GM19438 (cell line): Measurements from ENCODE around the gene C1orf210.

ENCODE experiments used
- ATAC-seq: cut with Tn5 transposase; IDR thresholded peaks from one replicate; pipeline ENCODE4 v1.9.1; 2021; ENCODE audit warnings: low read depth; ENCODE audit not compliant: unreplicated experiment

Gene C1orf210

GRCh38 chr1:43312663-43313515, 27.5 kb upstream of the C1orf210 start:
- no peak for ATAC-seq

GRCh38 chr1:43312212-43312623, 26.8 kb upstream of the C1orf210 start:
- ATAC-seq = no peak

DNA sequence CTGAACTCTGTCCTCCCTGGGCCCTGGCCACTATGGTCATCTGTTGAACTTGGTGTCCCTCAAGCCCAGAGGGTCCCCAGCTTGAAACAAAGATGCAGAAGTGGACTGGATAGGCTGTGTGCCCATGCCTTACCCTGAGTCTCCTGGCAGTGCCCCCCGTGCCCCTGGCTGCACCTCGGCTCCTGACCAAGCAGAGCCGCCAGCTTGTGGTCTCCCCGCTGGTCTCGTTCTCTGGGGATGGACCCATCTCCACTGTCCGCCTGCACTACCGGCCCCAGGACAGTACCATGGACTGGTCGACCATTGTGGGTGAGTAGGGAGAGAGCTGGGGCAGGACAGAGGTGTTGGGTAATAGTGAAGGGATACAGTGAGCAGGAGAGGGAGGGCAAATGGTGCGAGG, 26.1 kb upstream of the C1orf210 start:
- no peak for ATAC-seq

- no peak for ATAC-seq
Observed at GRCh38 chr1:43309405-43310025, 24.1 kb upstream of the C1orf210 start.

- ATAC-seq = no peak
Observed at GRCh38 chr1:43308635-43309404, 23.4 kb upstream of the C1orf210 start.

GRCh38 chr1:43307458-43308158, 22.2 kb upstream of the C1orf210 start:
- no peak for ATAC-seq

- no peak for ATAC-seq
Observed at GRCh38 chr1:43306688-43307457, 21.5 kb upstream of the C1orf210 start.

DNA sequence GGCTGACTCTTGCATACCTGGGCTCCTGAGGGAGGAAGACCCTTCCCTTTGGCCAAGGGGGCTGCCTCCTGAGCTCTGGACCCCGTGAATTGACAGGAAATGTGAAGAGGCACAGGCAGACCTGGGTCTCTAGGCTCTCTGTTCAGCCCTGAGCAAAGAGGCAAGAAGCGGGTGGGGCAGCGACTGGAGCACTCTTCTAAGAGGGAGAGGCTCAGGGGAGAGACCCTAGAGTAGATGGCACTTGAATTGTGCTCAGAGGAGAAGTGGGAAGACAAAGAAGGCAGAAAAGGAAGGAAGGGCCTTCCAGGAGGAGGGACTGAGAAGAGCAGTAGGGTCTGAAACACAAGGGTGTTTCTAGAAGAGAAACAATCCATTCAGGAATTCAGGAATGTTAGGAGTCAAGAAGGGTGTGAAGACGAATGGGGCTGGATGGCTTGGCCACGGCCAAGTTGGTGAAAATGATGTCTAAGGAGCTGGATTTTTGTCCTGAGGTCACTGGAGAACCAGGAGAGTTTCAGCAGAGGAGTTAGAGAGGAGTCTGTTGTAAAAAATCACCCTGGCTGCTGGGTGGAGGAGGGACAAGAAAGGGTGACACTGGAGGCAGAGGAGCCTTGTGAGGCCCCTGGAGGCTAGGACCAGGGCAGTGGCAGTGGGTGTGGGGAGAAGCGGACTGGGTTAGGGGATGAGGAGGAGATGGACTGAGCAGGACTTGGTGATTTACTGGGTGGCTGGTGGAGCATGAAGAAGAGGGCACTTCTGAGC, 20.7 kb upstream of the C1orf210 start:
- ATAC-seq = no peak

DNA sequence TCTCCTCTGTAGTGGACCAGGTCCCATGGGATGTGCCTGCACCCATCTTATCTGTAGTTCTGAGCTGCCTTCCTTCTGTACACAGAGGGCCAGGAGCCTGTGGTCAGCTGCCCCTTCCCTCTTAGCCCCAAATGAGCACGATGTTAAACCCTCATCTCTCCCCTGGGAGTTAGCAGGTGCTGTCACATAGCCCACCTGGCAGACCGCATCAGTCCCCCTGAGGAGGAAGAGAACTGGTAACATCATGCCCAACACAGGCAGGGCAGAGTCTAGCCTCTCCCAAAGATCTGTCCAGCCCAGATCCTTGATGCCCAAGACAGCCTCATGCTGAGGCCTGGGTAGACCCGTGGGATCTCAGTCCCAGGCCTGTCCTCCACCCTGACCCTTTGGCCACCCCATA, 20.1 kb upstream of the C1orf210 start:
- ATAC-seq = no peak

DNA sequence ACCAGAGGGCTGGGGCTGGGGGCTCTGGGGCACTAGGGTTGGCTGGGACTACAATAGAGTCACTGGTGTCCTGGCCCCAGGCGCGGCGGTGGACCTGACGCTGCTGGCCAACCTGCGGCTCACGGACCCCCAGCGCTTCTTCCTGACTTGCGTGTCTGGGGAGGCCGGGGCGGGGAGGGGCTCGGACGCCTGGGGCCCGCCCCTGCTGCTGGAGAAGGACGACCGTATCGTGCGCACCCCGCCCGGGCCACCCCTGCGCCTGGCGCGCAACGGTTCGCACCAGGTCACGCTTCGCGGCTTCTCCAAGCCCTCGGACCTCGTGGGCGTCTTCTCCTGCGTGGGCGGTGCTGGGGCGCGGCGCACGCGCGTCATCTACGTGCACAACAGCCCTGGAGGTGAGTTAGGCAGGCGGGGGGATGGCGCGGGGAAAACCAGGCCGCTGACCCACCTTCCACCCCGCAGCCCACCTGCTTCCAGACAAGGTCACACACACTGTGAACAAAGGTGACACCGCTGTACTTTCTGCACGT, 19.5 kb upstream of the C1orf210 start:
- ATAC-seq = no peak

DNA sequence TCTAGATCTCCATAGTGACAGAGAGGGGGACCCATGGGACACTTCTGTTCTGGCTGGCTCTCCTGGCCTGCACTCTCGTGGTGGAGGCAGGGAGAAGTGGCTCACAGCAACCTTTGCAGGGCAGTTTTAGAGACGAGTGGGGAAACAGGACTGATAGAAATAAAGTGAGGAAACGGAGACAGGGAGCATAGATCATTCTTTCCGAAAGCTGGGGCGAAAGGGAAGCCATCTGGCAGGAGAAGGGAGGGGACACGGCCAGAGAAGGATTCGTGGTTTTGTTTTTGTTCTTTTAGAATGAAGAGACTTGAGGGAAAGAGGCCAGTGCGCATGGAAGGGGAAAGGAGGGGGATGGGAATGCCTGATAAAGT, 18.9 kb upstream of the C1orf210 start:
- no peak for ATAC-seq

DNA sequence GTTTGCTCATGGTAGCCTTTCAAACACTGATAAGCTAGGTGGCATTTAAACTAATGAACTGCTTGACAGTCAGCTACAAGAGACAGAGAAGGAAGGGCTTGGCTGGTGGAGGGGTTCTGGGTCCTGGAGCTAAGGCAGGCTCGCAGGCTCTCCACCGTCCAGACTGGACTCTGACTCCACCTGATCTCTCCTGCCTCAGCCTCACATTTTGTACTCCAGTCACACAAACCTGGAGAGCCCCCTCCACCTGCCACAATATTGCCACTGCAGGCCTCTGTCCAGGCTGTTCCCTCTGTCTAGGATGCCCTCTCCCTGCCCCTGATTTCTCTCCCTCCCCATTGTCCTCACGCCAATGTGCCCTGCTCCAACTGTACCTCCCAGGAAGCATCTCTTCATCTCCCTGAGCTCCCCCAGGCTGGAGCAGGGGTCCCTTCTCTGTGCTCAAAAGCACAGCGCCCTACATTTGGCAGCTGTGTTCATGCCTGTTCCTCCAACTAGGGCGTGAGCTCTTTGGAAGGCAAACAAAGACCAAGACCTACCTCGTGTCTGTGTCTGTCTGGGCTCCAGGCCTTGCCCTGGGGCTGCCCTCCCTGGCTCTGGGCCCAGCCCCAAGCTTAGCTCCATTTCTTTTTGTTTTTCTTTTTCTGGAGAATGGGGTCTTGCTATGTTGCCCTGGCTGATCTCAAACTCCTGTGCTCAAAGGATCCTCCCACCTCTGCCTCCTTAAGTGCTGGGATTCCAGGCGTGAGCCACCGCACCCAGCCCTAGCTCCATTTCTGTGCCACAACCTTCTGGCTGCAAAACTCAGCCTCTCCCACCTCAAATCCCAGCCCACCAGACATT, 18.3 kb upstream of the C1orf210 start:
- no peak for ATAC-seq

DNA sequence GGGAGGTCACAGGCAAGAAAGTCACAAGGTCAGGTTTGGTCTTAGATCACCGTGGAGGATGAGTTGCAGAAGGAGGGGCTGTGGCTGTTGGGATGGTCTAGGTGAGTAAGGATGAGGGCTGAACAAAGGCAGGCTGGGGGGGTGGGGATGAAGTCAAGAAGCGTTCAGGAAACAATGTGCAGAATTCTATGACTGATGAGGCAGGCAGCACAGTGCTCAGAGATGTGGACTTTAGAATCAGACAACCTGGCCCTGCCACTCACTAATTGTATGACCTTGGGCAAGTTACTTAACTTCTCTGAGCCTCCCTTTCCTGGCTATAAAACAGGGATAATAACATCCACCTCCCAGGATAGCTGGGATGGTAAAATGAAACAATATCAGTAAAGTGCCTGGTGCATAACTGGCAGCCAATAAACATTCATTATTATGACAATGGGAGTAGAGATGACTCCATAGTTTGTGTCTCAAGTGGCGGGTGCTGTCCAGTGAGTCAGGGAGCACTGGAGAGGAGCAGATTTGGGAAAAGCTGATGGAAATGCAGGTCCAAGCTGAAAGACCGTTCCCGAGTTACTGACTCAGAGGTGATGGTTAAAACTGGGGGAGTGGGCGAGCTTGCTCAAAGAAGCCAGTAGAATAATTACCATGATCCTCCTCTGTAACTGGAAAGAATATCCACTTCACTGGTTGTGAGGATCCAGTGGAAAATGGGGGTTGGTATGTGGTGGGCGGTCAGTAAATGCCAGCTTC, 17.5 kb upstream of the C1orf210 start:
- ATAC-seq = no peak

DNA sequence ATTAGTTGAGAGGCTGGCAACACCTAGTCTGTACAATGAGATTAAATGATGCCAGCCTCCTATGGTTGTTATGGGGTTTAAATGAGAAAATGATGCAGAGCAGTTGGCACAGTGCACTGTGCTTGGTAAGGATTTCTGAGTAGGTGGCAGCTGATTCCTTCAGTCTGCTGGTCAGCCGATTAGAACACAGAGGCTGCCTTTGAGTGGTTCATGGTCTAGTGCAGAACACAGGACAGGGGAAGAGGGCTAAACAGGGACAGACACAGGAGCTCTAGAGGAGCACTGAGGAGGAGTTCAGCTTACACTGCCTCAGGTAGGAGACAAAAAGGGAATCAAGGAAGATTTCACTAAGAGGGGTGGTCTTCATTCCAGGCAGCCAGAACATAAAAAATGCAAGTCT, 16.8 kb upstream of the C1orf210 start:
- no peak for ATAC-seq

- ATAC-seq = no peak
Observed at GRCh38 chr1:43300378-43301094, 15.2 kb upstream of the C1orf210 start, which contains the start of gene TIE1. TSS of gene TIE1 (plus strand) at chr1:43300982. CDS start at chr1:43301072, 90 bp downstream.

DNA sequence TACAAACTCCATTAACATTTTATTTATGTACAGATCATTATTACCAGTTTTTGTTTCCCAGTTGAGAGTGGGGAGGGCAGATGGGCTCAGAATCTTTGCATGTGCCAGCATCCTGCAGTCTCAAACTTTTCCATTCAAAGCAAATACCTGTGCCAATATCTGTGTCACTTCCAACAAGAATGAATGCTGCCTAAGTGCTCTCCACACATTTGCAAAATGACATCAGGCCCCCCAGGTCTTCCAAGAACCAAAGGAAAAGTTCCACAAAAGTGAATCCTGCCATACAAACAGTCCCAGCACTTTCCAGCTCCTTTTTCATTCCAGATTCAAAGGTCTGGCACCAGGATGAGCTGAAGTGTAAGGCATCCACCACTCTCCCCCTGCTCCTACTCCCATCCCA, 13.7 kb upstream of the C1orf210 start:
- no peak for ATAC-seq

- no peak for ATAC-seq
Observed at GRCh38 chr1:43298055-43298454, 12.7 kb upstream of the C1orf210 start.
